NCI-H526 (cell line): ENCODE results near the gene TPST2.
A peak's percentile ranks its signal among the peaks of the same experiment; 100 is the strongest.
"Not testable (repeated sequence)": the region's sequence is repeated elsewhere in the genome, so short reads cannot be mapped to it uniquely, and the experiment has no call there.

ENCODE experiments used
- DNase-seq, 2 experiments: peaks; one replicate each; lab custom pipeline; 2025; lab: John Stamatoyannopoulos, UW

TPST2 gene

DNA sequence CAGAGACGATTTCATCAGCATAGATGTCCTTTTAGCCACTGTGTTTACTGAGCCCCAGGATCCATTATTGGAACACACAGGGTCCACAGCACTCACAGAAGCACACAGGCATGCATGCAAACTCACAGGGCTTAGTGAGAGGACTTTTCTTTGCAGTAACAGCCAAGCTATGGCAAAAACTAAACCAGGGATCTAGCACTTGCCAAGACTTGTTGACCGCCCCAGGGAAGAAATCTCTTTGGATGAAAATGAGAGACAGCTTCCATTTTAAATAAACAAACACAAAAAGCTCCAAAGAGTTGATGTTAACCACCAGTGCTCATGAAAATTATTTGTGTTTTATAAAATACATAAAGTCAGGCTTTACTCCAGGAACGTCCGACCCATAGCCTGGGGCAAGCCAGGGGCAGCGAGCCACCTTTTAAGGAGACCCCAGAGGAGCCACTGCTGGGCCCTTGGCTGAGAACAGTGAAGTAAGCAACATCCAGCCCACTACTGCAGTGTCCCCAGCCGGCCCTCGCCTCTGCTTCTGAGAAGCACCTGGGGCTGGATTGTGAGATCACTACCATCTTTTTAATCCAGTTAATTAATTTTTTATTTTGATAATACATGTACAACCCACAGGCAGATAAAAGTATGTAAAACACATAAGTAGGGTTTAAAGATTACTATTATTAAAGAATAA lies 55.6 kb downstream of the TPST2 start:
- DNase-seq, result peak; percentile 63 to 66

DNA sequence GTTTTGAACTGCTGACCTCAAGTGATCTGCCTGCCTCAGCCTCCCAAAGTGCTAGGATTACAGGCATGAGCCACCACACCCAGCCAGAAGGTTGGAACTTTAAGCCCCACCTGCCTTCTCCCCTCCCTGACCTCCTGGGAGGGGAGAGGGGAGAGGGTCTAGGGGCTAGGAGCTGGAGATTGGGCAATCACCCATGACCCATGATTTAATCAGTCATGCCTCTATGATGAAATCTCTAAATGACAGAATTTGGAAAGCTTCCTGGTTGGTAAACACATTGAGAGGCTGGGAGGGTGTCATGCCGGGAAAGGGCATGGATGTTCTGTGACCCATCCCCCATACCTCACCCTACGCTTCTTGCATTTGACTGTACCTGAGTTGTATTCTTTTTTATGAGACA lies 60.6 kb downstream of the TPST2 start:
- no peak for DNase-seq

DNA sequence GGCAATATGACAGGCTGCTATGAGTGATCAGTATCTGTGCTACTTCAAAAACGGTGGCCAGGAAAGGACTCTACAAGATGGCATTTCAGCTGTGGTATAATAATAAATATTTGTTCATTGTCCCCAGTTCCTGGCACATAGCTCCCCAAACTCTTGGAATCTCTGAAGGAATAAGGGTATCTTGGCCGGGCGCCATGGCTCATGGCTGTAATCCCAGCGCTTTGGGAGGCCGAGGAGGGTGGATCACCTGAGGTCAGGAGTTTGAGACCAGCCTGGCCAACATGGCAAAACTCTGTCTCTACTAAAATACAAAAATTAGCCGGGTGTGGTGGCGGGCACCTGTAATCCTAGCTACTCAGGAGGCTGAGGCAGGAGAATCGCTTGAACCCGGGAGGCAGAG lies 61.4 kb downstream of the TPST2 start:
- not testable (repeated sequence) for DNase-seq

DNA sequence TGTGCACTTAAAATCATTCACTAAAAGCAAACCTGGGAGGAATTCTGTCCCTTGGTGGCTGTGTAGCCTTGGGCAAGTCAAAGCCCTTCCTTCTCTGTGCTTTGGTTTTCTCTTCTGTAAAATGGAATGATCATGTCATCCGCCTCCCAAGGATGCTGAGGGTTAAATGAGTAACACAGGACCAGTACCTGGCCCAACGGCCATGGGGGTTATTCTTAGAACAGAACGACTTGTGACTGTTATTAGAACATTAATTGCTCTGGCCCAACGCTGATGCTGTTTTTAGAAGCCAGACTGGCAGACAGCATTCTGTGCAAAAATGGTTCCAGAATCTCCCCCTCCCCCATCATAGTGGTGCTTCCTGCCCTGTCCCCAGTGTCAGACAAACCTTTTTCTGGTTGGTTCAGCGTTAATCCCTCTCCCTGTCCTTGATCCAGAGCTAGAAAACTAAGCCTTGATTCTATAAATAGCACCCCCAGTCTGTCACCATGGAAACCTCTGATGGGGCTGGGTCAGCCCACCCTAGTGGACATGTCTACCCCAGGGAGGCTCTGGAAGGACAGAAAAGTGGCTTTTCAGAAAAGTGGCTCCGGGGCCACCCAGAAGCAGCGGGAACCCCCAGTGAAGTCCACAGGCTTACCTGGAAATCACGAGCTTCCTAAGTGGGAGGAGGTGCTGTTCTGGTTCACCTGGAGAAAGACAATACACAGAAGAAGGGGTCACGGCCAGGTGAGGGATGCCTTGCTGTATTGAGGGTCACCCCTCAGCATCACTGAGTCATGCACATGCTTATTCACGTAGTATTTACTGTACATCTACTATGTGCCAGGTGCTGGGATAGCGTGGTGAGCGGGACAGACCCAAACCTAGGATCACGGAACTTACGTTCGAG lies 62.1 kb downstream of the TPST2 start:
- DNase-seq, result no peak

DNA sequence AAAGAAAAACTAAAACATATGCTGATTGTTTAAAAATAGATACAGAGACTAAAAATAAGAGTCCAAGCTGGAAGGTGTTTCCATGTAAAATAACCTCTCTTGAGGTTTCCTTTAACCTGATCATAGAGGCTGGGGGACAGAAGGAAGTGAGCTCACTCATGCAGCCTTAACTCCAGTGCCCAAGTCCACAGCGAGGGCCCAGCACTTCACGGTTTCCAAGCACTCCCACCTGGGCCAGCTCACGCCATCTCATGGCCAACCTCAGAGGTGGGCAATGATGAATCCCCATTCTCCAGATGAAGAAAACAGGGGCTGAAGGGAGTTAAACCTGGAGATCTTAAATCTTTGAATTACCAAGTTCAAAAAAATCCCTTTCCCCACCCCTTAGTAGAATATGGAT lies 62.8 kb downstream of the TPST2 start:
- DNase-seq, result no peak

DNA sequence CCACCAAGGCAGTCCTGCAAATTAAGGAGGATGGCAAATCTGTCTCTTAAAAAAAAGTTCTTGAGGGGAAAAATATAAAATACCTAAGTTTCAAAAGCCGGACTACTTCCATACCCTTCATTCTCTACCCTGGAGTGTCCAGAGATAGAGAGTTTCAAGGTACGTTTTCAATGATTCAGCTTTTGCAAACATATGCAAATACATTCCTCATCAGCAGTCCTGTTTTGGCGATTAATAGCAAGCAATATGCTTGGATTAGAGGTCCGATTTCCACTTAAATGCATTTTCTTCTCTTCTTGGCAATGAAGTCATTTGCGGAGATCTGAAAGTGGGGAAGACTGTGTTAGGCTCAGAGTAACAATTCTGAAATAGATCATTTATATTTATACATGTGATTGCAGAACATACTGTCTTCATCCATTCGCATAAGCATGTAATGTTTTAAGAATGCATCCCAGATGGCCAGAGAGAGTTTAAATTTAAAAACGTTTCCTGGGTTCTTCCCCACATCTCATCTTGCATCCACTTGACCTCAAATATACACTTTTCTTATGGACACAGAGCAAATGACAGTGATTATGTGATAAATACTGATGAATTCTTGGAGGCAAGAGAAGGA lies 63.9 kb downstream of the TPST2 start:
- peak in 1 of 2 experiments; percentile 21 for DNase-seq

DNA sequence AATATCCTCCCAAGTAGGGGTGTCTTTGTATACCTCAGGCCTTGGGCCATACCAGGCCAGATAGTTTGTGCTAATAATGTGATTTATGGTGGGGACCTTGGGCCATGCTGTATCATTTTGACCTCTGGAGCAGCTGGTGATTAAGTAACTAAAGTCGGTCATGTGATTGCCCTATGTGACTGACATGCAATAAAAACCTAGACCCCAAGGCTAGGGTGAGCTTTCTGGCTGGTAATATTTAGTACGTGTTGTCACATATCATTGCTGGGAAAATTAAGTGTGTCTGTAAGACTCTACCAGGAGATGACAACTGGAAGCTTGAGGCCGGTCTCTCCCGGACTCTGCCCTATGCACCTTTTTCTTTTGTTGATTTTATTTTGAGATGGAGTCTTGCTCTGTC lies 65.1 kb downstream of the TPST2 start:
- DNase-seq, result no peak

DNA sequence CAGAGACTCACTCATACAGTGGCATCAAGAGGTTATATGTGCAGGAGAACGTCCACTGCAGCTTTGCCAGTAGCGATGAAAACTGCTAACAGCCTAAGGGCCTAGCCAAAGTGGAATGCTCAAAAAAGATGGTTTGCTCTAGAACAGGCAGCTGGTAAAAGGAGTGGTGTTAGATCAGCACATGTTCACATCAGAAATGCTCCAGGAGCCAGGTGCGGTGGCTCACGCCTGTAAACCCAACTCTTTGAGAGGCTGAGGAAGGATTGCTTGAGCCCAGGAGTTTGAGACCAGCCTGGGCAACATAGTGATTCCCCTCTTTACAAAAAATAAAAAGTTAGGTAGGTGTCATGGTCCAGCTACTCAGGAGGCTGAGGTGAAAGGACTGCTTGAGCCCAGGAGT lies 67.3 kb downstream of the TPST2 start:
- no peak for DNase-seq

DNA sequence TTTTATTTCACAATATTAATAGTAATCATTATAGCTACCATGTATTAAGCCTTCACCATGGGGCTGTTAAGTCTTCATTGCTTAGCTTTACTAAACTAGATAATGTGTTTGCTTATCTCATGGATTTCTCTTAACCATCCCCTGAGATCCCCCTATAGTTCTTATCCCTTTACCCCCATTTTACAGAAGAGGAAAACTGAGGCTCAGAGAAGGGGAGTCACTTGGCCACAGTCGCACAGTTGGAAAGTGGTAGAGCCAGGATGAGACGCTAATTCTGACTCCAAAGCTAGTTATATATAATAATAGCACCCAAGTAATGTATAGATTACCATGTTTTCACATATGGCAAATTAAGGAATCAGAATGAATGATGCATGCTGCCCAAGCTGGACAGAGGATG lies 67.9 kb downstream of the TPST2 start:
- DNase-seq, result no peak

DNA sequence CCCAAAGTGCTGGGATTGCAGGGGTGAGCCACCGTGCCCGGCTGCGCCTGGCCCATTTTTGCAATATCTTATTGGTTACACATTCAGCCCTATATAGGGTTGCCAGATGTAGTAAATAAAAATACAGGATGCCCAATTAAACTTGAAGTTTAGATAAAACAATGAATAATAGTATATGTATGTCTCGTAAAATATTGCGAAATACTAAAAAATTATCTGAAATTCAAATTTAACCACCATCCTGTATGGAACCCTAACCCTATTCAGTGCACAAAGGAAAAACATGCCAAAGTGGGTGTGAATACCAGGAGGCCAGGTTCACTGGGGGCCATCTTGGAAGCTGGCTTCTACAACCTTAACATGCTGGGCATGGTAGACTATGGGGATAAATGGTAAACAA lies 72.5 kb downstream of the TPST2 start:
- no peak for DNase-seq

DNA sequence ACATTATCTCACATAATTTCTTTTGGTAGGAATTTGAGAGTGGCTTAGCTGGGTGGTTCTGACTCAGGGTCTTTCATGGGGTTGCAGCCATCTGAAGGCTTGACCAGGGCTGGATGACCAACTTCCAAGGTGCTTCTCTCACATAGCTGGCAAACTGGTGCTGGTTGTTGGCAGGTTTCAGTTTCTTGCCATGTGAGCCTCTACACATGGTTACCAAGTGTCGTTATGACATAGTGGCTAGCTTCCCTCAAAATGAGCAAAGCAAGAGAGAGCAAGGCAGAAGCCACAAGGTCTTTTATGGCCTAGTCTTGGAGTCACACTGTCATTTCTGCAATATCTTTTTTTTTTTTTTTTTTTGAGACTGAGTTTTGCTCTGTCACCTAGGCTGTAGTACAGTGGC lies 73.4 kb downstream of the TPST2 start:
- DNase-seq, result no peak

DNA sequence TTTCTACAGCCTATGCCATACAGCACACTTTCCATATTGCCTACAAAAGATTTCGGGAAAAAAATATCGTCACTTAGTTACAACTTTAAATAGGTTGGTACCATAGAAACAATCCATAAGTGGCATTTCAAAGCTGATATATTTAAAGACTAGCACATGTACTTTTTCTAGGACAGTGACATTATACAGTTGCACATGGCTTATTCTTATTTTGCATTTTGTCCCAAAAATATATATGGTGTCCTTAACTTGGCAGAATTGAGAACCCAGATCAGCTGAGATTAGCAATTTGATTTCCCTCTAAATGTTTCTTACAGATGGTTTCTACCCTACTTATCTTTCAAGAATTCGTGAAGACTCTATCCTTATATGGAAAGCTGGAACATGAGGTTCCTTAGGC lies 74.0 kb downstream of the TPST2 start:
- no peak for DNase-seq

DNA sequence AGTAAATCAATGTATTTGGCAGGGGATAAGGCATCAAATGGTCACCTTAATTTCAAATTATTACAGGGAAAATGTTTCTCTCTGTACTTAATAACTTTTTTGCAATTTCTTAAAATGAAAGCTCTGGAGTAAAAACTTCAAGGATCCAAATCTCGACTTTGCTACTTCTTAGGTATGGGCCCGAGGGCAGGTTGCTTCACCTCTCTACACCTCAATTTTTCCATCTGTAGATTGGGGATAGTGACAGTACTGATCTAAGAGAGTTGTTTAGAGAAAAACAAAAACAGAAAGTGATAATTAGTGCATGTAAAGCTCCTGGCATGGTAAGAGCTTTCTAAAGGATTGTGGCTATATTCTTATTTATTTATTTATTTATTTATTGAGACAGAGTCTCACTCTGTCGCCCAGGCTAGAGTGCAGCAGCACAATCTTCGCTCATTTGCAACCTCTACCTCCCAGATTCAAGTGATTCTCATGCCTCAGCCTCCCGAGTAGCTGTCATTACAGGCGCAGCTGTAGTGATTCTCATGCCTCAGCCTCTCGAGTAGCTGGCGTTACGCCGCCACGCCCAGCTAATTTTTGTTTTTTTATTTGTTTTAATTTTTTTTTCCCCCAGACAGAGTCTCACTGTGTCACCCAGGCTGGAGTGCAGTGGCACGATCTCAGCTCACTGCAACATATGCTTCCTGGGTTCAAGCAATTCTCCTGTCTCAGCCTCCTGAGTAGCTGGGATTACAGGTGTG lies 75.3 kb downstream of the TPST2 start:
- DNase-seq, result no peak

DNA sequence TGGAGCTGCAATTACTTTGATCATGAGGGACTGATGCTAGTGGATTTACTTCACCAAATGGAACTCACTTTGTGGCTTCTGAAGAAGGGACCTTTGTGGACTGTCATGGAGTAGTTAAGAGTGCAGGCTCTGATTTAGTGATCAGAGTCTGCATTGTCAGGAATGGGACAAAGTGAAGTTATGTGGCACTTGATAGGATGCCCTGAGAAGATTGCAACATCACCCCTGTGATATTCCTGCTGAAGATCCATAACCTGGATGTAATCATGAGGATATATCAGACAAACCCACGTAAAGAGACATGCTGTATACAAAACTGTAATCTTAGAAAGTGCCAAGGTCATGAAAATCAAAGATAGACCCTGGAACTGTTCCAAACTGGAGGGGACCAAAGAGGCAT lies 76.1 kb downstream of the TPST2 start:
- no peak for DNase-seq

DNA sequence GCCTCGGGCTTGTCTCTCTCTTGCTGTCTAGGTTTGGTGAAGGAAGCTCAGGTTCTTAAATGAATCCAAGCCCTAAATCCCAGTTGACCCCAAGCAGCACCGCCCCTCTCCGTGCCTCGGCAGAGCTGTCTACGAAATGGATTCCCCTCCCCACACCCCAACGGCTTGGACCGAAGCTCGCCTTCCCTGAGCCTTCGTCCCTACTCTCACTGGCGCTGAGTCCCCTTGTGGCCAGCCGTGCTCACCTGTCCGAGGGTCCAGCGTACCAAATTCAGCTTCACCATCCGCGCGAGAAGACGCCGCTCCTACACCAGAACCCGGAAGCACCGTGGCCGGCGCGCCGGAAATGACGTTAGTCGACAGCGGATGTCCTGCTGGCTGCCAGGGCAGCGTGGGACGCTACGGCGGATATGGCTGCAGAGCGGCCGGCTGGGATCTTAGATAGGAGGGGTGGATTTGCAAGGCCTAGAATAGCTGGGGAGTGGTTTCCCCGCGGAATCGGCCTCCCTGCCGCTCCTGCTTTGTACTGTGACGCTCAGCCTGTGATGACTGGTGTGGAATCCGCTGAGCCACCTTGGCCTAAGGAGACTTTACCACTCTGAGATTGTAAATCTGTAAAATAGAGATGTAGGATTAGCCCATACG lies 77.7 kb downstream of the TPST2 start, which contains the start of gene TFIP11:
TSS of gene TFIP11 (minus strand) at position 325 of the 645 bp plus-strand sequence. CDS start 2,201 bp downstream, outside the sequence.
- DNase-seq, result peak; percentile 57 to 83

DNA sequence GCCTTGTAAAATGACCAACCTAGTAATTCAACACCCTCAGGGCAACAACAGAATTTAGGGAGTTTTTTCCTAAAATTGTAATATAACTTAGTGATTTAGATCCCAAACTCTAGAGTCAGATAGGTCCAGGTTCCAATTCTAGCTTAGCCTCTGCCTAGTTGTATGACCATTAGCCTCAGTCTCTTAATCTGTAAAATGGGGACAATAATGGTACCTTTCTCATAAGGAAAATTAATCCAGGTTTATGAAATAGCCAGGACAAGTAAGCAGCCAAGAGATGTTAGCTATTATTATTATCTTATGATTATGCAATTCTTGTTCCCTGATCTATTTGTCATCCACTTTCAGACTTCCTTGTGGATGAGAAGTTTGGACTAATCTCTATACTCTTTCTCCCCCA lies 81.8 kb downstream of the TPST2 start:
- no peak for DNase-seq

DNA sequence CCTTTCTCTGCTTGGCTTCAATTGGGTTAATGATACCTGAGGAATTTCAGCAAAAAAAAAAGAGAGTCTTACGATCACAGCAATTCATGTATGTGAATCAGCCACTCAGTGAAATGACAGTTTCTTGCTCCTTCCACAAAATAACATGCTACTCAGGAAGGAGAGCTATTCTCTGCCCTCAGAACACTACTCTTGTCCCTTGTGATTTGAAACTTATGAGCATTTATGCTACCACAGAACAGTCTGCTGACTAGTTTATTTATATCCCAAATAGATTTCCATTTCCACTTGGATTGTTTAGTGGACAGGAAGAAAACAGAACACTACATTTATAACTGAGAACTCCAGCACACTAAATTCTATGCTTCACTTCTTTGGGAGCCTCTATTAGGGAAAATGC lies 86.2 kb downstream of the TPST2 start:
- DNase-seq, result no peak

DNA sequence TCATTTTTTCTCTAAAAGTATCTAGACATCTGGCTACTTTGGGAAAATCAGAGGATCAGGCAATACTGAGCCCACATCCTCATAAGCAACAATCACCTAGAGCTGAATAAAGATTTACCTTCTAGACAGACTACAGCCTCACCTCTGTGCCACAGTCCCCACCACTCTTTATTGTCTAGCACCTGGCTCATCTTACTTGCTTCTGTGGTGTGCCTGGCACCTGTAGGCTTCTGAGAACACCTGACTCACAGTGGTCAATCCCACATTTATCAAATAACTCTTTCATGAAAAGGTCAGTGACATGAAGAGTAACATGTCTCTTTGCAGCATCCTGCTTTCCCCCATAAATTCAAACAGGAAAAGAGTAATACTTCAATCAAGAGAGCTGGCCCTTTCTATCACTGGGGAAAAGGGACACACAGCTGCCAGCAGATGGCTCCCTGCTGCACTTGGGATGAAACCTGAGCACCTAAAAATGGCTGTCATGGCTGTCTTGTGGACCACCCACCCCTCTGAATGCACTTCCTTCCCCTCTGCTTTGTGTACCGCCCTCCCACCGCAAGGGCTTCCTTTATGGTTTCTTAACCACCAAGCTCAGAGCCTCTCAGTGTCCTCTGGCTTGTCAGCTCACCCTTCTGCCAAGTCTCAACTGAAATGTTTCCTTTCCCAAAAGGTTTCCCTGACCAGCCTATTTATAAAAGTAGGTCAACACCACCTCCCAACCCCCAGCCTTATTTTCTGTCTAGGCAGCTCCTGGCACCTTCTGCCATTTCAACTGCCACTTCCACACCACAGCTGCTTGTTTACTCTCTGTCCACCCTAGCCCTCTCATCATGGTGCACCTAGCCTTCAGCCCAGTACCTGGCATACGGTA lies 87.0 kb downstream of the TPST2 start:
- peak; percentile 16 to 44 for DNase-seq

DNA sequence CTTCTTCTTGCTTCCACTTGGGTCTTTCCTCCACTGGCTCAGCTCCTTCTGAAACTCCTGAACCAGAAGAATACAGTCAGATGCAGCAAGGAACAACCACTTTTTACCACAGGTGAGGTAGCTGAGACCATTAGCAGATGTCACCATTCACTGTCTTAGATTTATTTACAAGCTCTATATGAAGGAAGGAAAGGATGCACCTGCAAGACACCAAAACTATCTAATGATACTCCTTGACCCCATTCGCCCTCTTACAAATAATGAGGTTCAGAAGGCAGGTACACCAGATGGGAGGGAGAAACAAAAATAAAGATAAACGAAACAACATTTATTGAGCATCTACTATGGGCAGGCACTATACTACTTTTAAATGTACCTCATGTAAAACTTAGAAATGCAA lies 87.9 kb downstream of the TPST2 start:
- no peak for DNase-seq

DNA sequence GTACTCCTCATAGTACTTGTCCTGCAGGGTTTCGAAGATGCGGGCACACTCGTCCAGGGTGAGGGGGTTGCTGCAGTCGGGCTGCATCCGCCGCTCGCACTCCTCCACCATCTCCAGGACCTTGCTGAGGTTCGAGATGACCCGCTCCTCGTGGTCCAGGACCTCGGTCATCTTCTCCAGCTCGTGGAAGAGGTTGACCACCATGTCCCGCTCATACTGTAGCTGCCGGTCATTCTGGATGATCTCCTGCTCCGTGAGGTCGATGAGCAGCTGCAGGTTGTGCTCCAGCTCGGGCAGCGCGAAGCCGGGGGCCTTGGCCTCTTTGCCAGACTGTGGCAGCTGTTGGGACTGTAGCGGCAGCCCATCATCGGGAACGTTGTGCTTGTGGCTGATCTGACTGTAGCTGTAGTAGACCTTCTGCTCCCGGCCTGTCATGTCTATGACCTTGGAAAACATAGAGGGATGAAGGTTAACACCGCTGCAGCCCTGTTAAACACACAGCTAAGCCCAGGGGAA lies 90.7 kb downstream of the TPST2 start:
- no peak for DNase-seq
